GM19023 (cell line): Measurements from ENCODE around the gene SNORC.
"Not testable (repeated sequence)": the region's sequence is repeated elsewhere in the genome, so short reads cannot be mapped to it uniquely, and the experiment has no call there.

Source experiments
- ATAC-seq: cut with Tn5 transposase; IDR thresholded peaks from one replicate; pipeline ENCODE4 v1.9.1; 2021; ENCODE audit warnings: mild to moderate bottlenecking, moderate library complexity; ENCODE audit not compliant: unreplicated experiment

SNORC gene

DNA sequence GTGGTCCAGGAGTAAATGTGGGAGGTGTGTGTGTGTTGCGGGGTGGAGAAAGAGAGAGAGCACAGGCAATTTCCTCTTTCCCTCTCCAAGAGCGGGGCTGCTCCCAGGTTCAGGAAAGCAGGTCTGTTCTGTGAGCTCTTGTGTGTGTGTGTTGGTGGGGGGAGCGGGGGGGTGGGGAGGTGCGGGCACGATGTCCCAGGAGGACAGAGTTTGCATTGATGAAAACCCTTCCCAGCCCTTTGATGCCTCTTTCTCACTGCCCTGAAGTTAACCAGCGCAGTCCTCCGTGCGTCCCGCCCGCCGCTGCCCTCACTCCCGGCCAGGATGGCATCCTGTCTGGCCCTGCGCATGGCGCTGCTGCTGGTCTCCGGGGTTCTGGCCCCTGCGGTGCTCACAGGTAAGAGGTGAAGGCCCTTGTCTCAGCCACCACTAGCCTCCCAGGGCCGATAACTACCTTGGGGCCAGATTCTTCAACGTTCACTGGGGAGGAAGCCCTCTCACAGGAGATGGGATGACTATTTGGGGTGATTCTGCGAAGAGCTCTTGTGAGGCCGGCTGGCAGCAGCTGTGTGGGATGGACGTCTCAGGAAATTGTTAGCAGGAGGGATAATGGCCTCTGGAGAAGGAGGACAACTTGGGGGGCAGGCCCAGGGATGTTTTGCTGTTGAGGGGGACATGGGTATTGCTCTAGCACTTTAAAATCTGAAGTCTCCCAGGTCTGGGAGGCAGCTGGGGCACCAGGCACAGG is at the start of gene SNORC:
Gene SNORC, plus strand, starts transcription at position 247 of the 748 bp plus-strand sequence. Its CDS starts 78 bp downstream, at position 325.
- no peak for ATAC-seq

DNA sequence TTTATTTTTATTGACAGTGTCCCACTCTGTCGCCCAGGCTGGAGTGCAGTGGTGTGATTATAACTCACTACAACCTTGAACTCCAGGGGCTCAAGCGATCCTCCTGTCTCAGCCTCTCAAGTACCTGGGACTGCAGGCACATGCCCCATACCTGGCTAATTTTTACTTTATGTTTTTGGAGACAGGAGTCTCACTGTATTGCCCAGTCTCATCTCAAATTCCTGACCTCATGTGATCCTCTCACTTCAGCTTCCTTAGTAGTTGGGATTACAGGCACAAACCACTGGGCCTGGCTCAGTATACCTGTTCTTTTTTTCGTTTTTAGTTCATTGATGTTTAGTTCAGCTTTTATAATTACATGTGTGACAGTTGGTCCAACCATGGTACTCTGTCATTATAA is 40.1 kb upstream of the SNORC start:
- ATAC-seq: no peak

DNA sequence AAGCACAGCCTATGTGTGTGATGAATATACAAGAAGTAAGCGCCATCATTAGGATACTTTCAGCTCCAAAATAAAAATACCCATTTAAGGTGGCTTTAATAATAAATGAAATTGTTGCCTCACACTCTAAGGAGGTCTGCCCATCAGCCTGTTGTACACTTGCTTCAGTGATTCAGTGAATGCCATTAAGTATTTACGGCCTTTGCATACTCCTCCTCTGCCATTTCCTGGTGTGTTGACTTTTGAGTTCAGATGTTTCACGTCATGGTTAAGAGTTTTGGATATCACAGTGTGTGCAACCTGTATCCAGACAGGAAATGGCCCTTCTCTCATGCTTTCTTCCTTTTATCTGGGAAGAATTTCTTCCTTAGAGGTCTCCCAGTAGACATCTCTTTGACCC is 38.6 kb upstream of the SNORC start:
- no peak for ATAC-seq

DNA sequence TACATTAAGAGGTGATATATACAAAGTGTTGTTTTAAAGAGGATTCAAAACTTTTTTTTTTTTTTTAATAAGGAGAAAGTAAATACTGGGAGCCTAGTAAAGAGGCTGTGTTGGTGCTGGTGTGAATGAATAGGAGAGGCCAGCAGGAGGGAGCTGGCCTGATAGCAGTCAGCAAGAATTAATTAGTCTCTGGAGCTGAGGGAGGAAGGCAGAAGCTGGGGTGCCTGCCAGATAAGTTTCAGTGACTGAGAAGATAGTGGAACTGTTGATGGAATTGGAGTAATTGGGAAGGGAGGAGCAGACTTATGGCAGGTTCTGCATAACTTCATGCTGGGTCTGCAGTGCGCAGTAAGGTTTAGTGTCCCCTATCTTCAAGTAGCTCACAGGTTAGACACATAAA is 36.2 kb upstream of the SNORC start:
- no peak for ATAC-seq

DNA sequence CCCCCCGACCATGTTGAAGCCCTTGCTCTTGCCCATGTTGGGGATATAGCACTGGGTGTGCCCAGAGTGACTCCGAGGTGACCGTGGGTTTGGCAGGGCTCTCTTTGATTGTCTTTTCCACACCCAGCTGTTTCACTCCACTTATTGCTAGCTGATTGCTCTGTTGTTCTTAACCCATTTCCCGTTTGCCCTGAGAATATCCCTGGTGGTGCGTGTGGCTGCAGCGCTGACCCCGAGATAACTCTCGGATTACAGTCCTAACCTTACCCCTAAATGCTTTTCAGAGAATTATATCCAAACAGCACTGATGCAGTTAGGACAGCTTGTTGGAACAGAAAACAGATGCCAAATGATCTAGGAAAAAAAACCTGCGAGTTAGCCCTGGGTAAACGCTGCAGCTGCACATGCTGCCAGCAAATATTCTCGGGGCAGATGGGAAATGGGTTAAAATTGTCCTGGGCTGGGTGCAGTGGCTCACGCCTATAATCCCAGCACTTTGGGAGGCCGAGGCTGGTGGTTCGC is 34.3 kb upstream of the SNORC start:
- ATAC-seq: no peak

DNA sequence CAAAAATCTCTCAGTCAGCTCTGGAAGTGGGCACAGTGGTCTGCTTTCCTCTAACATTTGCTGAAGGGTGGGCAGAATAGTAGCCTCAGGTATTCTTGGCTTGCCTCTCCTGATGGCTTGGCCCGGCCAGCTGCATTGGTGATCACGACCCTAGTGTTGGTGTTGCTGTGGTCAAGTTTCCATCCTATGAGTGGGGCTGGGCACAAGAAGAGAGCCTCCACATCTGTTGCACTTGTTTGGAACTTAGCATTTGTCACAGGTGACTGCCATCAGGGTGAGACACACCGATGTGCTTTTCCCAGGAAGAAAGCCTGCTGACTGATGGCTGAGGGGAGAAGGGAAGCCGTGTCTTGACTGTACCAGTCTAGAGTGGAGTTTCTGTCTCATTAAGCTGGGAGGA is 33.1 kb upstream of the SNORC start:
- ATAC-seq: no peak

DNA sequence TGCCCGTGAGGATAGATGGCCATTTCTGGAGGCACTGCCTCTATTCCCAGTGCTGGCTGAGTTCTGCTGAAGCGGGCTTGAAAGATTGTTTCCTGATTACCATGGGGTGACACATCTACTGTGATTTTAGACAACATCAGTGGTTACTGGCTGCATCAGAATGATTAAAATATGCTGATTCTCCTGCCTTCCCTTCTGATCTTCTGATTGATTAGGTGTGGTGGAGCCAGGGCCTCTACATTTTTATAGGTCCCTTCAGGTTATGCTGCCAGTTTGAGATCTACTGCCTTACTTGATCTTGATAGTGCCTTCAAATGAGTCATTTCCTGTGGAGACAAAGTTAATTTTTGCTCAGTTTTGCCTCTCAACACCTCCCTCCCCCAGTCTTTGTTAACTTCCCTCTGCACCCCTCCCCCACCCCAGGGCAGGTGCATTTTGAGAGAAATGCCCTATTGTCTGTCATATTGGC is 31.6 kb upstream of the SNORC start:
- ATAC-seq: no peak

DNA sequence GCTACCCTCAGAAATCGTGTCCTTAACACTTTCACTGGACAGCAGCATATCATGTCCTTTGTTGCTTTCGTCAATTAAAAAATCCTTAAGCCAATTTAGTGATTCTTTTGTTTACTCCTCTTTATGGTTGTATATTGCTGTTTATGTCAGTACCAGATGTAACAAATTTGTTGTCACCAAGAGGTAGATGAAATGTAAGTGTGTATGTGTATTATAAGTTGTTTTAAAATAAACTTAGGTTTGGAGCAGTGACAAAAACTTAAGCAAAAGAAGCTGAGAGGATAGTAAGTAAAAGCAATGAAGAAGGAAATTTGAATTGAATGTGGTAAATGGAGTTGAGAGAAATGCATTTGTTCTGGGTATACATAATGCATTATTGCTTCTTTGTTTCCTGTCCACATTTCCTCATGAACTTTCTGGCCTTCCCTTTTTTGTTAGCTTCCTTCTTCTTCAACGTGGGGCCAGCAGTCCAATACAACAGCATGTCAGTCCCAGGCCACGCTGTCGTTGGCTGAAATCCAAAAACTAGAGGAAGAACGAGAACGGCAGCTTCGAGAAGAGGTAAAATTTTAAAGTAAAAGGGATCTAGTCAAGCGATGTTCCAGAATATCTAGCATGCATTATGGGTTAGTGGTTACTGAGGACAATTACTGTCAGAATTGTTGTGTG is 30.5 kb upstream of the SNORC start:
- no peak for ATAC-seq

DNA sequence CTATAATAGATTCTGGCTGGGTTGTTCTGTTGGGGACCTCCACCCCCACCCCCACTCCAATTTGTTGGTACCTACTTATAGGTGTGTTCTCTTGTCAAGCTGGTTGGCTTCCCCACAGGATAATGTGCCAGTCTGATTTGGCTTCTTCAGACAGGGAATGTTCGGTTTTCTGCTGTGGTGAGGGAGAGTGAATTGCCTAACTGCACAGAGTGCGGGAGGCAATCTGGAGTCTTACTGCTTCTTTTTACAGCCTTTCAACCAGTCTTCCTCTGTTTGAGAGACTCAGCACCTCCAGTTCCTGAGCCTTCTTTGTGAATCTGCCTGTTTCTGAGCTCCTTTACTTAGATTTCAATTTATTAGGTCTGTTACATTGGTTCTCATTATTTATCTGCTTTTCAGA is 27.4 kb upstream of the SNORC start:
- ATAC-seq: no peak

DNA sequence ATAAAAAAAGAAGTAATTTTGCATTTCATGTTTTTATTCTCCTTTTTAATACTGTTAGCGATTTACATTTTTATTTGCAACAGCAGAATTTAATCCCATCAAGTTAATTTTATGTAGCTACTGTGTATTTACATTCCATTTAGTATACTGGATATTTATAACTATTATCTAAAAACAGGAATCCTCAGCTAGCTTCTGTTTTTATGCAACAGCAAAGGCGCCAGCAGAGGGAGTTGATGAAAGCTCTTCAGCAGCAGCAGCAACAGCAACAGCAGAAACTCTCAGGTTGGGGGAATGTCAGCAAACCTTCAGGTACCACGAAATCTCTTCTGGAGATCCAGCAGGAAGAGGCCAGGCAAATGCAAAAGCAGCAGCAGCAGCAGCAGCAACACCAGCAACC is 26.2 kb upstream of the SNORC start:
- no peak for ATAC-seq

DNA sequence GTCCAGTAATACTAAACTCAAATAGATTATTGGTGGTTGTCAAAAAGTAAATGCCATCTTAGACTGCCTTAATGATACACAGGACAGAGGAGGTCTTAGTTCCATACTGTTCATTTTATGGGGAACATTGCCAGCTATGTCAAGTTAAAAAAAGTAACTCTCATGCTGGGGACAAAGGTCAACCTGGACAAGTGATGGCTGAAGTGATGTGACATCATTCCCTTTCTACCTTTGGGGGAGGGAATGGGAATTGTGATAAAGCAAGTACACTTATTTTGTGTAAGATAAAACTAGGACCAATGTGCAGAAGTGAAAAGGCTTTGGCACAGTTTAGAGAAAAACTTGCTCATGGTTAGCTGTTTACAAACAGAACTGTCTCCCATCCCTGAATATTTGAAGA is 24.0 kb upstream of the SNORC start:
- ATAC-seq: no peak

DNA sequence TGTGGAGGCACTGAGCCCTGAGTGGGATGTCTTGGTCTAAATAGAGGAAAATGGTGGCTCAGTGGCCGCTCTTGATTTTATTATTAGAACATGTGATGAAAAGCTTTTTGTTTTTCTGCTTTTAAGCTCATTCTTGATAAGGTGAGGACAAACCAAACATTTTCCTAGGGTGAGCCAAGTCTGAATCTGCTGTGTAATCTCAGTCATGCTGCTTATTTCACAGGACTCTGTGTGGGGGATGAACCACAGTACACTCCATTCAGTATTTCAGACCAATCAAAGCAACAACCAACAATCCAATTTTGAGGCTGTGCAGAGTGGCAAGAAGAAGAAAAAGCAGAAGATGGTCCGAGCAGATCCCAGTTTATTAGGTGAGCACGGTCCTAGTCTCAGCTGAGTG is 20.0 kb upstream of the SNORC start:
- no peak for ATAC-seq

DNA sequence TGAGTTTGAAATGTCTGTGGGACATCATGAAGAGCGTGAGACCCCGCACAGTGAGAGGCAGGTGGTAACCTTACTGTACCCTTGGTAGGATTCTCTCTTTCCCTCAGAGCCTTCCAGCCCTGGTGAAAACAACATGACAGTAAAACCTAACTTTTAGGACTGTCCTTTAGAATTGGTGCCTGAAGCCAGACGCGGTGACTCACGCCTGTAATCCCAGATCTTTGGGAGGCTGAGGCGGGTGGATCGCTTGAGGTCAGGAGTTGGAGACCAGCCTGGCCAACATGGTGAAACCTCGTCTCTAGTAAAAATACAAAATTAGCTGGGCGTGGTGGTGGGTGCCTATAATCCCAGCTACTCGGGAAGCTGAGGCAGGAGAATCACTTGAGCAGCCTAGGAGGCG is 18.0 kb upstream of the SNORC start:
- ATAC-seq: not testable (repeated sequence)

DNA sequence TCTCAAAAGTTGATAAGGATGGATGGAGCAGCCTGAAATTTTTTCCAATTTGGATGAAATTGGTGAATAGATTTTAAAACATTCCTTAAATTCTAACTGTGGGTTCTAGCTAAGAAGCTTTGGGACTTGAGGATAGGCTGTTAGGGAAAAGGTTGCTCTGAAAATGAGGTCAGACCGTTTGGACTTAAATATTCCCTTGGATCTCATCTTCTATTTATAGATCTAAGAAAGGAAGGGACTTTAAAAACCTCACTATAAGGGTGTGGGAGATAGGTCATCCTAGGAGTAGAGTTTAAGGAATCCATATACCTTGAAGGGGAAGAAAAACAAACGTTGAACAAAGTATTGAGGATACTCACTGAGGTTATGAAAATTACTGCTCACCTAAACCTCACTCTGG is 17.4 kb upstream of the SNORC start:
- ATAC-seq: no peak

DNA sequence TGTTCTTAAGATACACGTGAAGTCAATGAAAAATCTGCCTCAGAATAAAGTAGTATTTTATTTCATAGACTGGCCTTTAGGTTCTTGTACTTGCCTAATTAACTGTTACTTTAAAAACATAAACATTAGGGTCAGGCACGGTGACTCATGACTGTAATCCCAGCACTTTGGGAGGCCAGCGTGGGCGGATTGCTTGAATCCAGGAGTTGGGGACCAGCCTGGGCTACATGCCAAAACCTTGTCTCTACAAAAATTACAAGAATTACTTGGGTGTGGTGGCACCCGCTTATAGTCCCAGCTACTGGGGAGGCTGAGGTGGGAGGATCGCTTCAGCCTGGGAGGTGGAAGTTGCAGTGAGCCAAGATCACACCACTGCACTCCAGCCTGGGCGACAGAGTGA is 16.0 kb upstream of the SNORC start:
- ATAC-seq: no peak

DNA sequence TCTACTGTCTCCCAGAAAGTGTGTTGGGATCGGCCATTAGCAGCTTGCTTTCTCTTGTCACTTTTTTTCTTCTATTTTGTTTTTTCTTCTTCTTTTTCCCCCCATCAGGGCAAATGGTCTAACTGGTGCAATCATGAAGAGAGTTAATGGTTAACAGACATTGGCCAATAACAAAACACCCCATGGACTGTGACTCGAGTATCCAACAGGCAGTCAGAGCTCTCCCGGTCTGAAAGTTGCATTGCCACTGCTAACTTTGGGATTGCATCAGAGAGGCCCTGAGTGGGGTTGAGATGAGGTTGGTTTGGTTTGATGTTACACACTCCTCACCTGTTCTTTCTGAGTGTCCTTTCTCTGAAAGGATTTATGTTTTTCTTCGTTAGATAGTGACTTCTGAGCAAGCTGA is 12.9 kb upstream of the SNORC start:
- ATAC-seq: no peak

DNA sequence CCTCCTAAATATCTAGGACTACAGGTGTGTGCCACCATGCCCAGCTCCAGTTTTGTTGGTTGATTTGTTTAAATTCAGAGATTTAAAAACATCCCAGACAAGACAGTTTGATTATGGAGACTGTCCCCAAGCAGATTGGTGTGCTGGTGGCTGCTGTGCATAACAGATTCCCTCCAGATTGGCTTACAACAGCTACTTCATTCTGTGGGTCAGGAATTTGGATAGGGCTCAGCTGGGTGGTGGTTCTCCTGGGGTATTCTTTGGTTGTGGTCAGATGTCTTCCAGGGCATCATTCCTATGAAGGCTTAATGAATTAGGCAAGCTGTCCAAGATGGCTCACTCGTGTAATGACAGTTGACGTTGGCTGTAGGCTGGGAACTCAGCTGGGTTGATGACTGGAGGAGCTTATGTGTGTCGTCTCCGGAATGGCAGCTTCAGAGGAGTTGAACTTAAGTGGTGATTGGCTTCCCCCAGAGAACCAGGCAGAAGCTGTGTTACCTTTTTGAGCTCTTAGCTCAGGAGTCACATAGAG is 10.6 kb upstream of the SNORC start:
- no peak for ATAC-seq

DNA sequence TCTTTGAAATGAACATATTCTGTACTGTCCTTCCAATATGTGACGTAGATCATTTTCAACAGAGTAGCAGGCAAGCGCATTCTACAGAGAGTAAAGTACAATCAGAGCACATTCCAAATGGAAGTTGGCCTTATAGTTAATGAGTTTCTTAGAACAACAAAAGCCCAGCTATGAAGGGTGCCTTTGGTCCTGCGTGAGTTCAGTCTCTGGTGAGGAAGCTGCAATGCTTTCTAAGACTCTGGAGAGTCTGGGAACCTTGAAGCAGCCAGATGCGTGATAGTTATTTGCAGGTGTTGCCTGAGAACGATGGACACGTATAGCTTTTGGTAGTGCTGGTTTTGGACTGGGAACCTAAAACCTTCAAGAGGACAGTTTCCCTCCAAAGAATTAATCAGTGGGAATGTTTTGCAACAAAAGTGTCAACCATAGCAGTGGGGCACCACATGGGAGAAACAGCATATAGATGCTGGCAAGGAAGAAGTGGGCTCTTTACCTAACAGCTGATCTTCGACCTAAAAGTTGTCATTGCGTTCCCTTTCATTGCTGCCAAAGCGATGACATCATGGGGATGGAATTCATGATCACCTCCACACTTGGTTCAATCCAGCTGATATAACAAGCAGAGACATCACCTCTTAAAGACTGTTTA is 9.3 kb upstream of the SNORC start:
- ATAC-seq: no peak

DNA sequence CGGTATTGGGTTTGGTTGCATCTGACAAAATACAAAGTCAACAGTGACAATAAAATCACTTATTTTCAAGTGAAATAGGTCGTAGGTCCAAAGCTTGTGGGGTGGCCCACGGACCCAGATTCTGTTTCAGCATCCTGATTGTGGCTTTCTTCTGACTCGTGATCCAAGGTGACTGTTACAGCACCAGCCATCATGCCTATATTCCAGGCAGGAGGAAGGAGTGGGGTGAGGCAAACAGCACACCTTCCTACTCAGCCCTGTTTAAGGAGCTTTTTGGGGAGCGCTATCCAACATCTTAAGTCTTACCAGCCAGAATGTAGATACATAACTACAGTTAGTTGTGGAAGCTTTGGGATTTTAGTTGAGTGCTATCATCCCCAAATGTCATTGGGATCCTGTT is 8.7 kb upstream of the SNORC start:
- ATAC-seq: no peak

DNA sequence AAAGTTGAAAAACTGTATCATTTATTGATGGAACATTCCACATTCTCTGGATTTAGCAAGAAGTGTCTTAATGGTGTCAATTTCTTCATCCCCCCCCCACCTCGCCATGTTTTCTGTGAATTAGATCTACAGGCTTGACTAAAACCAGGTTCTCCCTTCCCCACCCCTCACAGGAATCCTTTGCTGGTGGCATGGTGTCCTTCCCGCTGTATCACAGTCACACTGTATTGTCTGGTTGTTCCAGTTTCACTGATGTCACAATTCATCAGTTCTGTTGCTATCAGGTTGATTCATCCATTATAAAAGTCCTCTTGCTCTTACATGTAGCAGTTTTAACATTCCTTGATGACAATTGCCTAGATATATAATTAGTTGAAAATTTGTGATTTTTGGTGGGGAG is 6.1 kb upstream of the SNORC start:
- ATAC-seq: no peak

DNA sequence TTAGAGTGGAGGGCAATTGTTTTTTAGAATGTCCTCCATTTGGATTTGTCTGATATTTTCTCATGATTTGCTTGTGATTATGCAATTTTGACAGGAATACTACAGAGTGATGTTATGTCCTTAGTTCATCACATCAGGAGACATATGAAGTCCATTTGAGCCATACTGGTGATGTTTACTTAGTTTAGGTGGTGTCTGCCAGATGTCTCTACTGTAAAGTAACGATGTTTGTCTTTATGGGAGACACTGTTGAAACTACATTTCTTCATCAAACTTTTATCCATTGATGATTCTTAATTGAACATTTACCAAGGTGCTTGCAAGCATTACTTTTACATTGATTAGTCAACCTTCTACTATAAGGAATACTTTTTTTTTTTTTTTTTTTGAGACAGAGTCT is 4.9 kb upstream of the SNORC start:
- no peak for ATAC-seq

DNA sequence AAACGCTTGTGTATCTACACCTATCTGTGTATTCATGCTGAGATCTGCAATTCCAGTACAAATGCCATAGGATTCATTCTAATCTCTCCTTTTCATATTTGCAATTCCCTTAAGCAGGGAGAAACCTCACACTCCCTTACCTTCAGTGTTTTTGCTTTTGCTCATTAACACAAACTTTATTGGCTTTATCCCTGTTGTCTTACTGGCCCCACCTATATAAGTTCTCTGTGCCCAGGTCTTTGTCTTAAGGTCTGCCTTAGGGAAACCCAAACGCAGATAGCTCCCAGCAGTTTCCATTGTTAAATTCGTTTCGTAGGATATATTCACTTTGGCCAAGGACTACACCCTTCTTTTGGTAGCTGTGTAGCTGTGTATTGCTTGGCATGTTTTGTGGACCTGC is 4.0 kb upstream of the SNORC start:
- ATAC-seq: no peak
